Measurements from ENCODE around the gene MANEAL.

The MANEAL gene

DNA sequence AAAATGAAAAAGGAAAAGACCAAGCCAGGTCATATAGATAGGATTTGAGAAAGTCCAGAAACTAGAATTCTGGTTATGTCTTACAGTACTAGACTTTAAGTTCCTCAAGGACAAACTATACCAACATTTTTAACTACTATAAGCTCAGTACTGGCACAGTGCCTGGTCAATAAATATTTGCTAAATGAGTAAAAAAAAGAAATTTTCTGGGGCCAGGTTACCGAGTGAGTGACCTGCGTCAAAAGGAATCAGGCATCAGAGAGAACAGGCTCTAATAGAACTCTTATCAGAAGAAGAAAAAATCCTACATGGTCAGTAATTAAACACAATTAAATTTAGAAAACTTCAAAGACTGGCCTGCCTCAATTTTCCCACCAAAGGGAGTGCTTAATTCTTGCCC is 38.2 kb downstream of the MANEAL start:
- peaks cover 56% of the 10 kb centered on the region for H3K36me3 ChIP-seq (ENCODE audit: control insufficient read depth, insufficient read depth, low read length)
- no peak overlapping the region for H3K27ac ChIP-seq (ENCODE audit: low read depth, low read length)
- H3K9me3 ChIP-seq (ENCODE audit: control insufficient read depth, insufficient read depth, low read length): no peaks in the 10 kb centered on the region
- no peaks in the 10 kb centered on the region for H3K27me3 ChIP-seq (ENCODE audit: control insufficient read depth, insufficient read depth, low read length)
- H3K9ac ChIP-seq (ENCODE audit: low read depth, low read length): no peak overlapping the region
- H3K4me3 ChIP-seq (ENCODE audit: low read depth, low read length): no peak overlapping the region
- no peaks in the 10 kb centered on the region for H3K4me1 ChIP-seq (ENCODE audit: control insufficient read depth, insufficient read depth, low read length)

DNA sequence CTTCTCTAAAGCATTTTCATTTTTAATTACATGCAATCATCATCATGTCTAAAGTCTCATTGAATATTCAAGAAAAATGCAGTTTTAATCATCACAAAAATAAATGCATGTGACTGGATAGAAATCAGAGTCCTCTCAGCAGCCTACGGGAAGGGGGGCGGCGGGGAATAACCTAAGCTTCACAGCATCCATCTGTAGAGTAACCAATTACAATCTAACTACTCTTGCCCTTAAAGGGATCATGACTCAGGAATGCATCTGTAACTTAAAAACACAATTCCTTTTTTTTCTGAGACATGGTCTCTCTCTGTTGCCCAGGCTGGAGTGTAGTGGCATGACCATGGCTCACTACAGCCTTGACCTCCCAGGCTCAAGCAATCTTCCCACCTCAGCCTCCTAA is 43.1 kb downstream of the MANEAL start:
- no peak overlapping the region for H3K4me3 ChIP-seq (ENCODE audit: low read depth, low read length)
- no peaks in the 10 kb centered on the region for H3K9me3 ChIP-seq (ENCODE audit: control insufficient read depth, insufficient read depth, low read length)
- no peak overlapping the region for H3K27ac ChIP-seq (ENCODE audit: low read depth, low read length)
- no peak overlapping the region for H3K9ac ChIP-seq (ENCODE audit: low read depth, low read length)
- no peaks in the 10 kb centered on the region for H3K4me1 ChIP-seq (ENCODE audit: control insufficient read depth, insufficient read depth, low read length)
- H3K36me3 ChIP-seq (ENCODE audit: control insufficient read depth, insufficient read depth, low read length): peaks cover 78% of the 10 kb centered on the region
- H3K27me3 ChIP-seq (ENCODE audit: control insufficient read depth, insufficient read depth, low read length): no peaks in the 10 kb centered on the region

DNA sequence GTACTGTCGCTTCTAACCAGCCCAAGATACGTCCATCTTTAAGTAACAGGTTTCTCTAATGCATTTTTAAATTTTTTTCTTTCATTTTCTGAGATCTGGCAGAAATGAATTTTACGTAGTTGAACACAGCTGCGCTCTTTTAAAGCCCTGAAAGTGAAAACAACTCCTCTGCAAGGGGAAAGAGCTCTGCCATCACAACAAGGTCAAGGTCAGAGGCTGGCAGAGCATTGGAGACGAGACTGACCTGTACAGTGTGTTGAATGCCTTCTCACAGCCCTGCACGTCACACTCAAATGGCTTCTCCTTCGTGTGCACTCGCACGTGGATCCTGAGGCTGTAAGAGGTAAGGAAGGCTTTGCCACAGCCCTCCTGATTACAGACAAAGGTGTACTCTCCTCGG is 46.0 kb downstream of the MANEAL start:
- Histone ChIP-seq H3K9me3 (ENCODE audit: control insufficient read depth, insufficient read depth, low read length) (no peaks in the 10 kb centered on the region), H3K4me3 (ENCODE audit: low read depth, low read length) (no peak overlapping the region), H3K27me3 (ENCODE audit: control insufficient read depth, insufficient read depth, low read length) (no peaks in the 10 kb centered on the region)

DNA sequence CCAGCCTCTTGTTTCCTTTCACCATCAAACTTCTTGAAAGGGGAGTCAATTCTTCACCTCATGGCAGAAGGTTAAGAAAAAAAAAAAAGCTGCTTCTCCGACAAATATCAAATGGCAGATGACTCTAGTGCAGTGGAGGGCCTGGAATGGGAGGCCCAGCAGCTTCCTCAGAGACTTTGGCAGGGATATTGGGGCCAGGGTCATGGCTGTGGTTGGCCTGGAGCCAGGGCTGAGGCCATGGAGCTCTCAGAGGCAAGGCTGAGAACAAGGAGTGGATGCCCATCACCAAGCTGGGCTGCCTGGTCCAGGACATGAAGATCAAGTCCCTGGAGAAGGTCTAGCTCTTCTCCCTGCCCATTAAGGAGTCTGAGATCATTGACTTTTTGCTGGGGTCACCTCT is 47.1 kb downstream of the MANEAL start:
- Histone ChIP-seq H3K9ac (ENCODE audit: low read depth, low read length) (no peak overlapping the region), H3K27ac (ENCODE audit: low read depth, low read length) (no peak overlapping the region), H3K4me1 (ENCODE audit: control insufficient read depth, insufficient read depth, low read length) (no peaks in the 10 kb centered on the region), H3K27me3 (ENCODE audit: control insufficient read depth, insufficient read depth, low read length) (no peaks in the 10 kb centered on the region), H3K36me3 (ENCODE audit: control insufficient read depth, insufficient read depth, low read length) (peaks cover 45% of the 10 kb centered on the region), H3K4me3 (ENCODE audit: low read depth, low read length) (no peak overlapping the region), H3K9me3 (ENCODE audit: control insufficient read depth, insufficient read depth, low read length) (no peaks in the 10 kb centered on the region)

More for the DNA sequence above, 46.0 kb downstream of the MANEAL start:
- H3K9ac ChIP-seq (ENCODE audit: low read depth, low read length): no peak overlapping the region
- H3K36me3 ChIP-seq (ENCODE audit: control insufficient read depth, insufficient read depth, low read length): peaks cover 54% of the 10 kb centered on the region
- H3K4me1 ChIP-seq (ENCODE audit: control insufficient read depth, insufficient read depth, low read length): no peaks in the 10 kb centered on the region
- no peak overlapping the region for H3K27ac ChIP-seq (ENCODE audit: low read depth, low read length)

DNA sequence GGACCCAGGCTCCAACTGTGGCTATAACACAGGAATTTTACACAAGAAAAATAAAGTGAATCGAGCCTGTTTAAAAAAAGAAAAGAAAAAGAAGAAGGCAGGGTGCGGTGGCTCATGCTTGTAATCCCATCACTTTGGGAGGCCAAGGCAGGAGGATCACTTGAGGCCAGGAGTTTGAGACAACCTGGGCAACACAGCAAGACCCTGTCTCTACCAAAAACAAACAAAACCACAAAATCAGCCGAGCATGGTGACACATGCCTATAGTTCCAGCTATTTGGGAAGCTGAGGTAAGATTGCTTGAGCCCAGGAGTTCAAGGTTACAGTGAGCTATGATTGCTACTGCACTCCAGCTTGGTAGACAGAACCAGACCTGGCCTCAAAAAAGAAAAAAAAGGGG is 48.0 kb downstream of the MANEAL start:
- Histone ChIP-seq H3K4me1 (ENCODE audit: control insufficient read depth, insufficient read depth, low read length) (no peaks in the 10 kb centered on the region), H3K9ac (ENCODE audit: low read depth, low read length) (no peak overlapping the region), H3K9me3 (ENCODE audit: control insufficient read depth, insufficient read depth, low read length) (no peaks in the 10 kb centered on the region), H3K4me3 (ENCODE audit: low read depth, low read length) (no peak overlapping the region), H3K27ac (ENCODE audit: low read depth, low read length) (no peak overlapping the region), H3K27me3 (ENCODE audit: control insufficient read depth, insufficient read depth, low read length) (no peaks in the 10 kb centered on the region), H3K36me3 (ENCODE audit: control insufficient read depth, insufficient read depth, low read length) (peaks cover 38% of the 10 kb centered on the region)

DNA sequence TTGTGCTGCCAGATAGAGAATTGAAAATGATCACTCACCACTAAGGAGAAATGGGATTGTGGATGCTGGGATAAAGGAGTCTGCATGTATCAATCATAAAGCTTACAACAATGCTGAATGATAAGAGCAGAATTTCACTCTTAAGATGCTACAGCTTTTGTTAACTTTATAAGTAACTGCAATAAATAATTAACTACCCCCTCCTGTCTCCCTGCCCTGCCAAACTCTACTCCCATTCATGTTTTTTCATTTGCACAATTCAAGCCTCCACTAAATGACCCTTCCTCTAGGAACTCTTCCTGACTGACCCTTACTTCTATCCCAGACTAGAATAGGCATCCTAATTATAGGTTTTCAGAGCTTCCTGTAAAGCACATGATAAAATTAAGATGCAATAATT is 50.9 kb downstream of the MANEAL start:
- Histone ChIP-seq H3K9me3 (ENCODE audit: control insufficient read depth, insufficient read depth, low read length) (no peaks in the 10 kb centered on the region), H3K4me3 (ENCODE audit: low read depth, low read length) (no peak overlapping the region), H3K27ac (ENCODE audit: low read depth, low read length) (no peak overlapping the region), H3K4me1 (ENCODE audit: control insufficient read depth, insufficient read depth, low read length) (no peaks in the 10 kb centered on the region), H3K9ac (ENCODE audit: low read depth, low read length) (no peak overlapping the region), H3K36me3 (ENCODE audit: control insufficient read depth, insufficient read depth, low read length) (peaks cover 16% of the 10 kb centered on the region), H3K27me3 (ENCODE audit: control insufficient read depth, insufficient read depth, low read length) (no peaks in the 10 kb centered on the region)

DNA sequence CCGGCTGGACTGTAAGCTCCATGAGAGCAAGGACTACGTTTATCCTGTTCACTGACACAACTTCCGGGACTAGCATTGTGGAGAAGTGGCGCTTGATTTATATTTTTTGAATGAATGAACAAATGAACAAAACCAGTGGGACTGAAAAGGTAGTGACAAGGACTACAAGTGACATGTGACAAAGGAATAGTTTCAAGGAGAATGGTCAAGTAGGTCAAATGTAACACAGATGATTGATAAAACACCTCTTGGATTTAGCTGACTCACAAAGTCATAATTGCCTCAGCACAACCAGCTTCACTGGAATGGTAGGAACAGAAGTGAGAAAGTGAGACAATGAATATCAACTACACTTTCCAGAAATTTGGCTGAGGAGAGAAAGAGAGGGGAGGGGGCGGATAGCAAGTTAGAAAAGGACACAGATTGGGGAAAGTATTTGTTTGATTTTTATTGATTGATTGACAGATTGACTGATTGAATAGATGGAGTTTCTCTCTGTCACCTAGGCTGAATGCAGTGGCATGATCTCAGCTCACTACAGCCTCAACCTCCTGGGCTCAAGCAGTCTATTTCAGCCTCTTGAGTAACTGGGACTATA is 51.5 kb downstream of the MANEAL start:
- no peak overlapping the region for H3K4me3 ChIP-seq (ENCODE audit: low read depth, low read length)
- no peaks in the 10 kb centered on the region for H3K9me3 ChIP-seq (ENCODE audit: control insufficient read depth, insufficient read depth, low read length)
- no peak overlapping the region for H3K9ac ChIP-seq (ENCODE audit: low read depth, low read length)
- H3K36me3 ChIP-seq (ENCODE audit: control insufficient read depth, insufficient read depth, low read length): peaks cover 9% of the 10 kb centered on the region; the same call in 1 of the 2 replicates
- H3K4me1 ChIP-seq (ENCODE audit: control insufficient read depth, insufficient read depth, low read length): no peaks in the 10 kb centered on the region
- H3K27ac ChIP-seq (ENCODE audit: low read depth, low read length): no peak overlapping the region
- no peaks in the 10 kb centered on the region for H3K27me3 ChIP-seq (ENCODE audit: control insufficient read depth, insufficient read depth, low read length)

DNA sequence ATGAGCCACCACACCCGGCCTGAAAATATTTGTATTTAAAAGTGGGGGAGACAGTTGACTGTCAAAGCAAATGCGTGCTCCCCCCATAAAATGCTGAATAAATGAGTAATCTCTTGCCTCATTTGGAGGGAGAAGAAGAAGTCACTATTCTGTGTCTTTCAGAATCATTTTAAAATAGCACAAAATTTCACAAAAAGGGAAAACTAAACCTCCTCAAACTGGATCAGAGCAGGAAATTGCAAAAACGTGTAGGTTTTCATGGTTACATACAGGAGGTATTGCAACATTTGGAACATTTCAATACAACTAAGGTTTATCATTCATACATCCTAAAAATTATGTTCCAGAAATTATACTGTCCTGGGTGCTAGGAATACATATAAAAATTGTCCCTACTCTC is 52.1 kb downstream of the MANEAL start:
- no peaks in the 10 kb centered on the region for H3K9me3 ChIP-seq (ENCODE audit: control insufficient read depth, insufficient read depth, low read length)
- no peaks in the 10 kb centered on the region for H3K4me1 ChIP-seq (ENCODE audit: control insufficient read depth, insufficient read depth, low read length)
- H3K27ac ChIP-seq (ENCODE audit: low read depth, low read length): no peak overlapping the region
- no peak overlapping the region for H3K9ac ChIP-seq (ENCODE audit: low read depth, low read length)
- H3K4me3 ChIP-seq (ENCODE audit: low read depth, low read length): no peak overlapping the region
- H3K27me3 ChIP-seq (ENCODE audit: control insufficient read depth, insufficient read depth, low read length): no peaks in the 10 kb centered on the region
- H3K36me3 ChIP-seq (ENCODE audit: control insufficient read depth, insufficient read depth, low read length): peaks cover 6% of the 10 kb centered on the region; the same call in 1 of the 2 replicates

DNA sequence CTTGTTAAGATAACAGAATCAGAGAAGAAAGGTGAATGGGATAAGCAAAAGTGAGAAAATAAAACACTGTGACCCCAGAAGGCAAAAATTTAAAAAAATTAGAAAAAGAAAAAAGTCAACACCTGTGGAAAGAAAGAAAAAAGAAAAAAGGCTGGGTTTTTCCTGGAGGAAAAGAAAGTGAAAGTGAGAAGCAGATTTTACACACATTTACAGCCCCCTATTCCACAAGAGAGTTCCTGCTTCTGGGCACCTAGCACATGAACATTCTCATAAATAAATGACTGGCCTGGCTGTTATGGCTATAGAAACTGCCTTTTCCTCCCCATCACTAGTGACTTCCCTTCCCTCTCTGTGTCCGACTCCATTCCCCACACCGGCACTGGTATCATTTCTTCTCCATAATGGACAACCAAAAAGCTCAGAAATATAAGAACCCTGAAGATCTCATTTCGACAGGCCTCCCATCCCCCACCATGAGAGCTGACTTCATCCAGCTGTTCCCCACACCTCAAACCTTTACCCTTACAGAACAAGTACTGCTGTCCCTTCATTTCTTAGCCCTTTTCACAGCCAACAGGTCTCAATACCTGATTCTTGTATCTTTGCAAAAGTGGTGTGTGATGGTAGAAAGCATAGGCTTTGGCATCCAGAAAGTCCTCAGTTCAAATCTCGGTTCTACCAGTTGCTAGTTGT is 53.1 kb downstream of the MANEAL start:
- peaks cover 6% of the 10 kb centered on the region; the same call in 1 of the 2 replicates for H3K36me3 ChIP-seq (ENCODE audit: control insufficient read depth, insufficient read depth, low read length)
- no peaks in the 10 kb centered on the region for H3K27me3 ChIP-seq (ENCODE audit: control insufficient read depth, insufficient read depth, low read length)
- no peak overlapping the region for H3K27ac ChIP-seq (ENCODE audit: low read depth, low read length)
- H3K9me3 ChIP-seq (ENCODE audit: control insufficient read depth, insufficient read depth, low read length): no peaks in the 10 kb centered on the region
- no peaks in the 10 kb centered on the region for H3K4me1 ChIP-seq (ENCODE audit: control insufficient read depth, insufficient read depth, low read length)
- H3K9ac ChIP-seq (ENCODE audit: low read depth, low read length): no peak overlapping the region
- no peak overlapping the region for H3K4me3 ChIP-seq (ENCODE audit: low read depth, low read length)

DNA sequence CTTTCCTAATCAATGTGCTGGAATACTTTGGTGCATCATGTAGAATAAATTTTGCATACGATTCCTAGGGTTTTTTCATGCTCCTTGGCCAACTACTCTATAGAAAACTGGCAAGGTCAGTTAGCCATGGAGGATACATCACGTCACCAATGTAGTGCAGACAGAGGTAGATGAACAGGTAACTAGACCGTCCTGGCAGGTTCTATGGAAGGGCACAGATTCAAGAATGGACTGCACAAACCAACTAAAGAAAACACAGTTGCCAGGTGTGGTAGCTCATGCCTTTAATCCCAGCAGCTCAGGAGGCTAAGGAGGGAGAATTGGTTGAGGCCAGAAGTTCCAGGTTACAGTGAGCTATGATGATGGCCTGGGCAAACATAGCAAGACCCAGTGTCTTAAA is 55.8 kb downstream of the MANEAL start:
- H3K36me3 ChIP-seq (ENCODE audit: control insufficient read depth, insufficient read depth, low read length): peaks cover 14% of the 10 kb centered on the region
- no peaks in the 10 kb centered on the region for H3K27me3 ChIP-seq (ENCODE audit: control insufficient read depth, insufficient read depth, low read length)
- no peaks in the 10 kb centered on the region for H3K4me1 ChIP-seq (ENCODE audit: control insufficient read depth, insufficient read depth, low read length)
- no peak overlapping the region for H3K4me3 ChIP-seq (ENCODE audit: low read depth, low read length)
- no peak overlapping the region for H3K9ac ChIP-seq (ENCODE audit: low read depth, low read length)
- no peaks in the 10 kb centered on the region for H3K9me3 ChIP-seq (ENCODE audit: control insufficient read depth, insufficient read depth, low read length)
- no peak overlapping the region for H3K27ac ChIP-seq (ENCODE audit: low read depth, low read length)

DNA sequence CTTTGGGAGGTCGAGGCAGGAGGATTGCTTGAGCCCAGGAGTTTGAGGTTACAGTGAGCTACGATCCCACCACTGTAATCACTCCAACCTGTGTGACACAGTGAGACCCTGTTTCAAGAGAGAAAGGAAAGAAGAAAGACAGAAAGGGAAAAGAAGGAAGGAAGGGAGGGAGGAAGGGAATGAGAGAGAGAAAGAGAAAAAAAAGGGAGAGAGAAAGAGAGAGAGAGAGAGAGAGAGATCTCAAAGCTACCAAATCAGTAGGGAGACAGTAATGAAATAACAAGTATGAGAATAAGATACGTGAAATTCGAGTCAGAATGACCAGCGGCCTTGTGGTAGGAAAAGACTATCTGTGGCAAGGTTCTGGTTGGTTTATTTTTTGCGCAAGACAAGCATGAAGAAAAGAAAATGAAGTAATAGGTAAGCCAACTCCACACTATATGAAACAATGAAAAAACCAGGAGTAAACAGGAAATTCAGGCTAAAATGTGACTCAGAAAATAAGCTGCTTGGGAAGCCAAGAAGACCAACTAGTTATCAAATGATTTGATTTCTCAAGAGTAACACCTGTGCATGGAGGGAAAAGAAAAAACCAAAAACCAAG is 56.8 kb downstream of the MANEAL start:
- H3K9me3 ChIP-seq (ENCODE audit: control insufficient read depth, insufficient read depth, low read length): no peaks in the 10 kb centered on the region
- H3K4me3 ChIP-seq (ENCODE audit: low read depth, low read length): no peak overlapping the region
- no peaks in the 10 kb centered on the region for H3K4me1 ChIP-seq (ENCODE audit: control insufficient read depth, insufficient read depth, low read length)
- H3K27me3 ChIP-seq (ENCODE audit: control insufficient read depth, insufficient read depth, low read length): no peaks in the 10 kb centered on the region
- H3K27ac ChIP-seq (ENCODE audit: low read depth, low read length): no peak overlapping the region
- H3K36me3 ChIP-seq (ENCODE audit: control insufficient read depth, insufficient read depth, low read length): peaks cover 20% of the 10 kb centered on the region
- H3K9ac ChIP-seq (ENCODE audit: low read depth, low read length): no peak overlapping the region

Measured in HUES48 (cell line).